Measurements from ENCODE around the gene PRSS57.
A peak's percentile ranks its signal among the peaks of the same experiment; 100 is the strongest.
"Not testable (repeated sequence)": the region's sequence is repeated elsewhere in the genome, so short reads cannot be mapped to it uniquely, and the experiment has no call there.

Gene PRSS57

GRCh38 chr19:737591-738093, 42.4 kb upstream of the PRSS57 start:
- peak; percentile 63 for TF ChIP-seq CTCF (IDR thresholded peaks at IDR 0.05; ENCODE audit: low read depth, low read length)
- no peak for DNase-seq (ENCODE audit: extremely low read depth, low read depth)

GRCh38 chr19:736125-736524, 40.9 kb upstream of the PRSS57 start:
- no peak for TF ChIP-seq CTCF (IDR thresholded peaks at IDR 0.05; ENCODE audit: low read depth, low read length)
- no peak for DNase-seq (ENCODE audit: extremely low read depth, low read depth)

- TF ChIP-seq CTCF (IDR thresholded peaks at IDR 0.05; ENCODE audit: low read depth, low read length) = no peak
Measured at GRCh38 chr19:734716-735115, 39.5 kb upstream of the PRSS57 start.

GRCh38 chr19:732148-733069, 37.2 kb upstream of the PRSS57 start:
- no peak for DNase-seq (ENCODE audit: extremely low read depth, low read depth)
- TF ChIP-seq CTCF (IDR thresholded peaks at IDR 0.05; ENCODE audit: low read depth, low read length) = no peak

More at GRCh38 chr19:734716-735115, 39.5 kb upstream of the PRSS57 start:
- DNase-seq (ENCODE audit: extremely low read depth, low read depth) = no peak

GRCh38 chr19:731000-731399, 35.7 kb upstream of the PRSS57 start:
- TF ChIP-seq CTCF (IDR thresholded peaks at IDR 0.05; ENCODE audit: low read depth, low read length) = no peak
- no peak for DNase-seq (ENCODE audit: extremely low read depth, low read depth)

- no peak for TF ChIP-seq CTCF (IDR thresholded peaks at IDR 0.05; ENCODE audit: low read depth, low read length)
- DNase-seq (ENCODE audit: extremely low read depth, low read depth) = no peak
Measured at GRCh38 chr19:729965-730668, 34.9 kb upstream of the PRSS57 start.

- DNase-seq (ENCODE audit: extremely low read depth, low read depth) = not testable (repeated sequence)
Measured at GRCh38 chr19:729564-729963, 34.3 kb upstream of the PRSS57 start.

Measured in AG09319 (cell line).